ENCODE measurements around the gene LPO. TPM values are rescaled to one million over a fixed set of nuclear protein-coding genes. Genes with fewer than 3 reads are reported as not detected.

Gene LPO
- total and polyA plus RNA-seq, 2 experiments from 2014 or later = not detected

DNA sequence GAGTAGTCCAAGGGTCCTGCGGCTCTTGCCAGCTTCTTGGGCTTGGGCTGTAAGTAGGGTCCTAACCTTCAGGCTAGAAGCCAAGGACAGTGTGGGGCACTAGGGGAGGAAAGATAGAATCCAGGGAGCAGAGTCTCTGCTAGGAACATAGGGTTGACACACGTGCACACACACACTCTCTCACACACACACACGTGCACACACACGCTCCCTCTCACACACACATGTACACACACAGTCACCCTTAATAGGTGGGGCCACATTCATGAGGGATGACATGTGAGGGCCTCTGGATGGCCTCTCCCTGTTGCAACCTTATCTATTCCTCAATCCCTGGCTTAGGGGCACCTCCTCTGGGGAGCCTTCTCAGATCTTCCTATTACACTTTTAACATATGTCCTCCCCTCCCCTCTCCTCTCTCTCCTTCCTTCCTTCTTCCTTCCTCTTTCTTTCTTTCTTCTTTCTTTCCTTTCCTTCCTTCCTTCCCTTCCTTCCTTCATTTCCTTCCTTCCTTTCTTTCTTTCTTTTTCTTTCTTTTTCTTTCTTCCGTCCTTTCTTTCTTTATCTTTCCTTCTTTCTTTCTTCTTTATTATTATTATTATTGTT is 42.8 kb upstream of the LPO start:
- TF ChIP-seq CTCF (IDR thresholded peaks at IDR 0.05; ENCODE audit: low read depth, low read length) = no peak
- Histone ChIP-seq H3K27me3 (peaks cover 9% of the 10 kb centered on the region), H3K27ac (no peak overlapping the region), H3K9me3 (ENCODE audit: low read depth) (no peaks in the 10 kb centered on the region), H3K4me3 (no peak overlapping the region), H3K4me1 (ENCODE audit: low read depth) (no peaks in the 10 kb centered on the region), H3K36me3 (no peaks in the 10 kb centered on the region)
- DNase-seq (ENCODE audit: low read depth in 1 of 2, low spot score in 1 of 2) = no peak

GRCh38 chr17:58196610-58197009 is 41.8 kb upstream of the LPO start:
- no peak for DNase-seq (ENCODE audit: low read depth in 1 of 2, low spot score in 1 of 2)
- TF ChIP-seq CTCF (IDR thresholded peaks at IDR 0.05; ENCODE audit: low read depth, low read length) = no peak
- H3K4me1 ChIP-seq (ENCODE audit: low read depth) = no peaks in the 10 kb centered on the region
- H3K27ac ChIP-seq = no peak overlapping the region
- H3K27me3 ChIP-seq = peaks cover 9% of the 10 kb centered on the region
- no peaks in the 10 kb centered on the region for H3K36me3 ChIP-seq
- H3K9me3 ChIP-seq (ENCODE audit: low read depth) = no peaks in the 10 kb centered on the region
- no peak overlapping the region for H3K4me3 ChIP-seq

- peak; percentile 65 for TF ChIP-seq CTCF (IDR thresholded peaks at IDR 0.05; ENCODE audit: low read depth, low read length)
- H3K27me3 ChIP-seq = peaks cover 9% of the 10 kb centered on the region
- H3K9me3 ChIP-seq (ENCODE audit: low read depth) = no peaks in the 10 kb centered on the region
- no peaks in the 10 kb centered on the region for H3K36me3 ChIP-seq
- H3K4me1 ChIP-seq (ENCODE audit: low read depth) = no peaks in the 10 kb centered on the region
- H3K4me3 ChIP-seq = no peak overlapping the region
- no peak overlapping the region for H3K27ac ChIP-seq
- DNase-seq (ENCODE audit: low read depth in 1 of 2, low spot score in 1 of 2) = peak; percentile 36 to 60
Measured at GRCh38 chr17:58200024-58200633, 38.3 kb upstream of the LPO start.

- DNase-seq (ENCODE audit: low read depth in 1 of 2, low spot score in 1 of 2) = no peak
- Histone ChIP-seq H3K36me3 (peaks cover 3% of the 10 kb centered on the region), H3K4me3 (no peak overlapping the region), H3K27ac (no peak overlapping the region), H3K27me3 (peaks cover 9% of the 10 kb centered on the region), H3K4me1 (ENCODE audit: low read depth) (no peaks in the 10 kb centered on the region), H3K9me3 (ENCODE audit: low read depth) (no peaks in the 10 kb centered on the region)
- TF ChIP-seq CTCF (IDR thresholded peaks at IDR 0.05; ENCODE audit: low read depth, low read length) = no peak
Measured at GRCh38 chr17:58202859-58203258, 35.5 kb upstream of the LPO start.

- no peak overlapping the region for H3K4me3 ChIP-seq
- no peak for TF ChIP-seq CTCF (IDR thresholded peaks at IDR 0.05; ENCODE audit: low read depth, low read length)
- no peaks in the 10 kb centered on the region for H3K9me3 ChIP-seq (ENCODE audit: low read depth)
- H3K27ac ChIP-seq = no peak overlapping the region
- no peaks in the 10 kb centered on the region for H3K4me1 ChIP-seq (ENCODE audit: low read depth)
- no peaks in the 10 kb centered on the region for H3K27me3 ChIP-seq
- peaks cover 7% of the 10 kb centered on the region for H3K36me3 ChIP-seq
- peak in 1 of 2 donors; percentile 3 for DNase-seq (ENCODE audit: low read depth in 1 of 2, low spot score in 1 of 2)
Measured at GRCh38 chr17:58204796-58205195, 33.6 kb upstream of the LPO start.

Data from cardiac muscle cell (in vitro differentiated cells and primary cell).